Adrenal gland (tissue), 5 donors: ENCODE data around the gene CACTIN.

ENCODE experiments used
- POLR2A ChIP-seq, 2 donors: fragments of 450-650 bp; IDR thresholded peaks; one replicate each; pipeline ENCODE4 v1.6.1; 2017; ENCODE audit warnings: antibody characterized with exemption in 2 of 2, mild to moderate bottlenecking in 2 of 2, moderate library complexity in 1 of 2
- TF ChIP-seq, protein P1 (sequence below), 6 experiments: fragments of 450-650 bp in 4 of 6; fragments of 200-600 bp in 2 of 6; sonication (generic) in 1 of 6; IDR thresholded peaks; 1 replicate in 5 of 6; 2 replicates in 1 of 6; pipeline versions ENCODE4 v1.5.1 to v1.8.0; 2016 to 2021; ENCODE audit warnings: antibody characterized with exemption in 6 of 6, mild to moderate bottlenecking in 2 of 6, moderate library complexity in 1 of 6
- donor health status: DM: no; HTN: no; CAD: no.

DNA sequence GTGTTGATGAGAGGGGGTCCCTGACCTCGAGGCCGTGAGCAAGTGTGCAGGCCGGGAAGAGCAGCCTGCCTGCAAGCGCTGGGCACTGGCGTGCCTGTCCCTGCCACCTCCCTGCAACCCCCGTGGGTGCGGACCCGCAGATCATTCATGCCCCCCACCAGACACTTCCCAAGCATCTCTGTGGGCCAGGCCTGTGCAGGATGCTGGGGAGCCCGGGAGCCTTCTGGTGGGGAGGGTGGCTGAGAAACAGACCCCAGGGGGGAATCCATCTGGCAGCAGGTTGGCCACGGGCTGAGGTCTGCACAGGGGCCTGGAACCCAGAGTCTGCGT lies 18.4 kb upstream of the CACTIN start:
- TF ChIP-seq, protein P1, sequence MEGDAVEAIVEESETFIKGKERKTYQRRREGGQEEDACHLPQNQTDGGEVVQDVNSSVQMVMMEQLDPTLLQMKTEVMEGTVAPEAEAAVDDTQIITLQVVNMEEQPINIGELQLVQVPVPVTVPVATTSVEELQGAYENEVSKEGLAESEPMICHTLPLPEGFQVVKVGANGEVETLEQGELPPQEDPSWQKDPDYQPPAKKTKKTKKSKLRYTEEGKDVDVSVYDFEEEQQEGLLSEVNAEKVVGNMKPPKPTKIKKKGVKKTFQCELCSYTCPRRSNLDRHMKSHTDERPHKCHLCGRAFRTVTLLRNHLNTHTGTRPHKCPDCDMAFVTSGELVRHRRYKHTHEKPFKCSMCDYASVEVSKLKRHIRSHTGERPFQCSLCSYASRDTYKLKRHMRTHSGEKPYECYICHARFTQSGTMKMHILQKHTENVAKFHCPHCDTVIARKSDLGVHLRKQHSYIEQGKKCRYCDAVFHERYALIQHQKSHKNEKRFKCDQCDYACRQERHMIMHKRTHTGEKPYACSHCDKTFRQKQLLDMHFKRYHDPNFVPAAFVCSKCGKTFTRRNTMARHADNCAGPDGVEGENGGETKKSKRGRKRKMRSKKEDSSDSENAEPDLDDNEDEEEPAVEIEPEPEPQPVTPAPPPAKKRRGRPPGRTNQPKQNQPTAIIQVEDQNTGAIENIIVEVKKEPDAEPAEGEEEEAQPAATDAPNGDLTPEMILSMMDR (IDR thresholded peaks at IDR 0.05) = no peak
- TF ChIP-seq POLR2A (IDR thresholded peaks at IDR 0.05) = no peak
